Measurements from ENCODE around the gene GNMT. TPM values are rescaled to one million over a fixed set of nuclear protein-coding genes. Genes with fewer than 3 reads are reported as not detected.

Gene GNMT
- total RNA-seq (2022) (0.30 TPM in 1 of 2 replicates, not detected in the other), Bru-seq, nascent RNA (percentile 20 among the genes with signal in this experiment), BruChase-seq, experiment 1, labeled RNA remaining after a 6-hour chase (percentile 21 among the genes with signal in this experiment), BruChase-seq, experiment 2, labeled RNA remaining after a 2-hour chase (percentile 22 among the genes with signal in this experiment)
- long read RNA-seq, result 0 reads

DNA sequence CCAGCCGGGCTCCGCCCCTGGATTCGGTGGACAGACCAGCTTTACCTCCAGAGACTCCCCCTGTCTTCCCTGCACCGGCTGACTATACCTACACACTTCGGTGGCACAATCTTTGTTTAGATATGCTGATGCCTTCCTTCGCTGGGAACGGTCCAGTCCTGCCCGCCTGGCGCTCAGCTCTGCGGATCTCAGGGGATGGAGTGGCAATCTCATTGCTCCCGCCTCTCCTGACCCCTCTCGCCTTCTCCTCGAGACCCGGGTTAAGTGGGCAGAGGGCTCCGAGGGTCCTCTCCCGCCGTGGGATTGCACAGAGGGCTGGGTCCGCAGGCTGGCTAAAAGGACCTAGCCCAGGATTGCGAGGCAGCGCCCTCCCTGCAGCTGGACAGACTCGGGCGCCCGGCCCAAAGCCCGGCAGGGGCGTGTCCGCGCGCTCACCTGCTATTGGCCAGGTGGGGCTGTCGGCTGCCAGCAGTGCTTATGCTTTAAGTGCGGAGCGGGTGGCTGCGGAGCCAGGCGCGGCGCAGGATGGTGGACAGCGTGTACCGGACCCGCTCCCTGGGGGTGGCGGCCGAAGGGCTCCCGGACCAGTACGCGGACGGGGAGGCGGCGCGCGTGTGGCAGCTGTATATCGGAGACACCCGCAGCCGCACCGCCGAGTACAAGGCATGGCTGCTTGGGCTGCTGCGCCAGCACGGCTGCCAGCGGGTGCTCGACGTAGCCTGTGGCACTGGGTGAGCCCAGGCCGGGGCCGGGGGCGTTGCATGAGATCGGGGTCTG, at the start of gene GNMT:
Gene GNMT, plus strand, starts transcription at position 512 of the 777 bp plus-strand sequence. Its CDS starts 14 bp downstream, at position 526.
- Mint-ChIP-seq H3K9me3 (ENCODE audit: unreplicated experiment) (no peaks in the 10 kb centered on the region), H3K4me1 (ENCODE audit: insufficient read depth, unreplicated experiment) (peaks cover 7% of the 10 kb centered on the region), H3K27ac (ENCODE audit: low read depth, unreplicated experiment) (peak within 1 kb of the TSS; percentile 19), H3K4me3 (ENCODE audit: unreplicated experiment) (peak within 1 kb of the TSS; percentile 66), H3K27me3 (ENCODE audit: insufficient read depth, unreplicated experiment) (no peaks in the 10 kb centered on the region), H3K36me3 (ENCODE audit: insufficient read depth, unreplicated experiment) (peaks cover 21% of the 10 kb centered on the region)
- BruUV-seq (replicated peaks), result no TSS peak
- ChIA-PET POLR2A (interaction anchor here (1.0 to 3.4 kb wide), 8 partner anchors 8 to 185 kb away, joined by 3 to 25 read pairs (median 4); partner anchors contain the start of genes CNPY3, PEX6 and PPP2R5D), CTCF (interaction anchor here (0.6 kb wide), 1 partner anchor 56 kb away, joined by 3 read pairs; no protein-coding TSS in a partner anchor)
- TF ChIP-seq CTCF (IDR thresholded peaks at IDR 0.05; ENCODE audit: unreplicated experiment), result no peak
- DNase-seq (ENCODE audit: unreplicated experiment), result peak; percentile 65
- intact Hi-C loops (cut with micrococcal nuclease), result loop anchor here (5.0 kb wide), 1 partner anchor 33 kb away; the partner anchor contains the start of gene CNPY3

DNA sequence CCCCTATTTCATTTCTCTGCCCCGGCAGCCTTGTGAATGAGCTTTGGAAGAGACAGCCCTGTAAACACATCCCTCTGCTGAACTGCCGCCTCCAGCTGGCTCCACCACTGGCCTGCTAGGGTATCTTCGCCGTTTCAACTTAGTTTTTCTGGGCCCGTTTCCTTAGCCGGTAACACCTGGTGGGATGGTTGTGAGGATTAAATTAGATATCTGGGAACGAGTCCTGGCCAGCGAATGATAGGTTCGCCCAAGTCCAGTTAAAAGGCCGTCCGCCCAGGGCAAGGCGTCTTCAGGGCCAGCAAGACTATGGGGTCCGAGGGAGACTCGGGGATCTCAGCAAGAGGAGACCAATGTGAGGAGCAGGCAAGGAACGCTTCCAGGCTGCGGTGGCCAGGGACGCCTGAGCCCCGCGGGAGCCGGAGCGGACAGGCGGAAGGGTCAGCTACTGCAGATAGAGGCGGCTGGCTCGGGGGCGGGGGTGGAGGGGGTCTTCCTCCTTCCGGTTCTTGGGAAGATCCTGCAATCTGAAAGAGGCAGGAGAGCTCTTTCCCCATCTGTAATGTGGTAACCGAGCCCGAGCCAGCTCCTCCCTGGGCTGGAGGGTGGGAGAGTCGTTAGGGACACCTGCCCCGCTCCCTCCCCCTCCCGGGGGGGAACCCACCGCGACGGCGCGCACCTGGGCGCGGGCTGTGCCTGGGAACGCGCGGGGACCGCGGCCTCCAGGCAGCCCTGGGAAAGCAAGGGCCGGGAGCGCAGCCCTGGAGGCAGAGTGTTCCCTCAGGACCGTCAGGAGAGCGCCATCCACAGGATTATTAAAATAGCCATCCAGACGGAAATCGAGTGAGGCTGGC, 49.2 kb upstream of the GNMT start:
- no peak for DNase-seq (ENCODE audit: unreplicated experiment)
- Mint-ChIP-seq H3K36me3 (ENCODE audit: insufficient read depth, unreplicated experiment) (no peaks in the 10 kb centered on the region), H3K9me3 (ENCODE audit: unreplicated experiment) (no peaks in the 10 kb centered on the region), H3K4me3 (ENCODE audit: unreplicated experiment) (no peak overlapping the region), H3K27ac (ENCODE audit: low read depth, unreplicated experiment) (no peak overlapping the region), H3K27me3 (ENCODE audit: insufficient read depth, unreplicated experiment) (no peaks in the 10 kb centered on the region), H3K4me1 (ENCODE audit: insufficient read depth, unreplicated experiment) (no peaks in the 10 kb centered on the region)
- BruUV-seq (replicated peaks), result no TSS peak
- ChIA-PET CTCF (interaction anchor here (0.6 to 3.2 kb wide), 3 partner anchors 10 to 218 kb away, joined by 3 to 11 read pairs (median 3); no protein-coding TSS in a partner anchor), POLR2A (interaction anchor here (2.1 kb wide), 1 partner anchor 18 kb away, joined by 7 read pairs; the partner anchor contains the start of gene CNPY3)
- TF ChIP-seq CTCF (IDR thresholded peaks at IDR 0.05; ENCODE audit: unreplicated experiment), result no peak
- intact Hi-C loops (cut with micrococcal nuclease), result no loop called here

- H3K27ac Mint-ChIP-seq (ENCODE audit: low read depth, unreplicated experiment), result no peak overlapping the region
These were observed 46.0 kb upstream of the GNMT start for GRCh38 chr6:42914546-42914945.

More at GRCh38 chr6:42914546-42914945, 46.0 kb upstream of the GNMT start:
- H3K9me3 Mint-ChIP-seq (ENCODE audit: unreplicated experiment), result no peaks in the 10 kb centered on the region
- no peak for TF ChIP-seq CTCF (IDR thresholded peaks at IDR 0.05; ENCODE audit: unreplicated experiment)
- no peak overlapping the region for H3K4me3 Mint-ChIP-seq (ENCODE audit: unreplicated experiment)
- intact Hi-C loops (cut with micrococcal nuclease), result no loop called here
- no peaks in the 10 kb centered on the region for H3K36me3 Mint-ChIP-seq (ENCODE audit: insufficient read depth, unreplicated experiment)
- no peaks in the 10 kb centered on the region for H3K4me1 Mint-ChIP-seq (ENCODE audit: insufficient read depth, unreplicated experiment)
- BruUV-seq (replicated peaks), result no TSS peak
- CTCF ChIA-PET, result interaction anchor here (0.5 to 1.2 kb wide), 6 partner anchors 15 to 353 kb away, joined by 3 read pairs; partner anchors contain the start of gene CNPY3
- H3K27me3 Mint-ChIP-seq (ENCODE audit: insufficient read depth, unreplicated experiment), result no peaks in the 10 kb centered on the region
- POLR2A ChIA-PET, result interaction anchor here (0.6 to 0.8 kb wide), 2 partner anchors 15 to 1021 kb away, joined by 3 to 5 read pairs; partner anchors contain the start of gene CNPY3
- no peak for DNase-seq (ENCODE audit: unreplicated experiment)
